Right kidney (tissue), 1 donor: ENCODE data around the gene ZNF141.
"Not testable (repeated sequence)": the region's sequence is repeated elsewhere in the genome, so short reads cannot be mapped to it uniquely, and the experiment has no call there.

Source experiments
- DNase-seq: peaks from one replicate; pipeline ENCODE4 v3.0.0-alpha.2; 2016

ZNF141 gene

DNA sequence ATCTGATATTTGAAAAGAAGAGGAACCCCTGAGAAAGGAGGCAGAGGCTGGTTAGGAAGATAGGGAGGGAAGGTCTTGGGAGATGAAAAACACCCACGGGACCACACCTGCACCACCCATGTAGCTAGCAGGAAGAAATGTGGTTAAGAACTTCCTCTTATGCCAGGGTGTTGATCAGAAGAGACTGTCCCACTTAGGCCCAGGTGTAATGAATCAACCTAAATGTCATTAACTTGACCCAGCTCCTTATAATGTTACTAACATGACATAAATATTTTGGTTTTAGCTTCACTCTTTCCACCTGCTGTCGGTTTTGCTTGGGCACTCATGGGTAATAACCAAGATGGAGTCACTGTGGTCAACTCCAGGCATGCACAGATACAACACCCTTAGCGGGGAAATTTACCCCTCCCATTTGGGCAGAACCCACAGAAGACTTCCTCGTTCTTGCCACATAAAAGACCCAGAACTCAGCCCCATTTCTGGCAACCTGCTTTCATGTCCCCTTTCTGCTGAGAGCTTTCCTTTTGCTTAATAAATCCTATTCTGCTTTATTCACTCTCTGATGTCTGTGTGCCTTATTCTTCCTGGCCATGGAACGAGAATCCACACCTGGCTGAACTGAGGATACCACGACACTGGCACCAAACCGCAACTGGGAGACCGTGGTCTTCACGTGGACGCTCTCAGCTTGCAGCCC lies 46.8 kb downstream of the ZNF141 start:
- DNase-seq = no peak

- no peak for DNase-seq
Measured at GRCh38 chr4:385934-386707, 48.5 kb downstream of the ZNF141 start.

- DNase-seq = no peak
Measured at GRCh38 chr4:386708-387105, 49.1 kb downstream of the ZNF141 start.

DNA sequence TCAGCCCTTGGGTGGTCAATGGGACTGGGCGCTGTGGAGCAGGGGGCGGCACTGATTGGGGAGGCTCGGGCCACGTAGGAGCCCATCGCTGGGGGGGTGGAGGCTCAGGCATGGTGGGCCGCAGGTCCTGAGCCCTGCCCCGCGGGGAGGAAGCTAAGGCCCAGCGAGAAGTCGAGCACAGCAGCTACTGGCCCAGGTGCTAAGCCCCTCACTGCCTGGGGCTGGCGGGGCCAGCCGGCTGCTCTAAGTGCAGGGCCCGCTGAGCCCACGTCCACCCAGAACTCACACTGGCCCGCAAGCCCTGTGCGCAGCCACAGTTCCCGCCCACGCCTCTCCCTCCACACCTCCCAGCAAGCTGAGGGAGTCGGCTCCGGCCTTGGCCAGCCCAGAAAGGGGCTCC lies 66.4 kb downstream of the ZNF141 start:
- DNase-seq = no peak

GRCh38 chr4:408321-408720 lies 70.7 kb downstream of the ZNF141 start:
- DNase-seq = not testable (repeated sequence)

GRCh38 chr4:422587-422986 lies 85.0 kb downstream of the ZNF141 start:
- DNase-seq = no peak
